Epidermal melanocyte (primary cell): ENCODE data around the gene NAA60.

ENCODE experiments used
- DNase-seq: peaks from one replicate; pipeline ENCODE4 v3.0.0; 2011; ENCODE audit warnings: low spot score; ENCODE audit not compliant: insufficient read length

Gene NAA60

GRCh38 chr16:3443108-3444031, at the start of gene NAA60, which contains the start of gene ZNF597:
Gene NAA60 (plus strand): TSS chr16:3443680. CDS start chr16:3476228, 32,548 bp downstream.
Gene ZNF597 (minus strand): TSS chr16:3443504. CDS start chr16:3443153, 351 bp downstream.
- peak; percentile 66 for DNase-seq

GRCh38 chr16:3400446-3400778, 43.1 kb upstream of the NAA60 start:
- DNase-seq, result no peak

DNA sequence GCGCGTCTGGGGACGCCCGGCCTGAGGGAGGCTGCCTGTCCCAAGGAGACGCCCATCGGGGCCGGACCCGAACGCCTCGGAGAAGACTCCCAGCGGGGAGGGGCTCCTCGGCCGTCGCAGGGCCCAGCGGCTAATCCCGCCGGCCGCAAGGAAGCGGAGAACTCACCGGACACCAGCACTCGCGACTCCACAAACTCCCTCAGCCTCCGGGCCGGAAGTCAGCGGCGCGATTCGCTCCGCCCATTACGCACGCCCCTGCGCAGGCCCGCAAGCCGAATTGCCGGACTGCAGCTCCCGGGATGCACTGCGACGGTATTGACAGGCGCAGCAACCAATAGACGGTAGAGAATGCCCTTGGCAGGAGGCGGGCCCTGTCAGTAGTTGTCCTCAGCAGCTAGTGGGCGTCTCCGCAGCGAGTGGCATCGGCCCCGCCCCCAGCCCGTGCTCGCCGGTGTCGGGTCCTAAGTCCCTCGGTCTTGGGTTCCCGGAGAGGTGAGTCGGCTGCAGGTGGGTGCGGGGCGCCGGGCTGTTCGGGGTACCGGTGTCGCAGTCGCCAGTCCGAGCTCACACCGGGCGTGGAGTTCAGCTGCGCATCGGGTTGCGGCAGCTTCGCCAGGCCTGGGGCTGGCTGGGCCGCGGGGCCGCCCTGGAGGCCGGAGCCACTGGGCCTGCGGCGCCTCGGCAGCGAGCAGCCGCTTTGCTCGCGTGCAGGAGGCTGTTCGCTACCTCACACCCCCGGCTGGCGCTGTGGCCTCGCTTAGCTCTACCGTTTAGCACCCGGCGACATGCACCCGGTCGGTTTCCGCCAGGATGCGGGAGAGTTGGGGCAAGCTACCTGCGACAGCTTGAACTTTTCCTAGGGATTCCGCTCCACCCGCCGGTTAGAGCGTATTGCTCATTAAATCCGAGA, 42.4 kb upstream of the NAA60 start, which contains the start of the genes ZNF174 and ZSCAN32:
TSS of gene ZNF174 (plus strand) at position 437 of the 910 bp plus-strand sequence. CDS start 790 bp downstream, outside the sequence.
TSS of gene ZSCAN32 (minus strand) at position 226 of the 910 bp plus-strand sequence. CDS start 3,447 bp downstream, outside the sequence.
- peak; percentile 99 for DNase-seq

- no peak for DNase-seq
These were observed 41.6 kb upstream of the NAA60 start for GRCh38 chr16:3401719-3402397.

- DNase-seq, result no peak
These were observed 34.8 kb upstream of the NAA60 start for GRCh38 chr16:3408561-3409197.

- DNase-seq, result no peak
These were observed 29.6 kb upstream of the NAA60 start for GRCh38 chr16:3413730-3414379.

- DNase-seq, result no peak
These were observed 11.7 kb upstream of the NAA60 start for GRCh38 chr16:3431779-3432219.

GRCh38 chr16:3434373-3434772, 9.1 kb upstream of the NAA60 start:
- DNase-seq, result no peak

GRCh38 chr16:3439637-3440036, 3.8 kb upstream of the NAA60 start:
- DNase-seq, result no peak

GRCh38 chr16:3444032-3444388, 530 bp downstream of the NAA60 start:
- no peak for DNase-seq

DNA sequence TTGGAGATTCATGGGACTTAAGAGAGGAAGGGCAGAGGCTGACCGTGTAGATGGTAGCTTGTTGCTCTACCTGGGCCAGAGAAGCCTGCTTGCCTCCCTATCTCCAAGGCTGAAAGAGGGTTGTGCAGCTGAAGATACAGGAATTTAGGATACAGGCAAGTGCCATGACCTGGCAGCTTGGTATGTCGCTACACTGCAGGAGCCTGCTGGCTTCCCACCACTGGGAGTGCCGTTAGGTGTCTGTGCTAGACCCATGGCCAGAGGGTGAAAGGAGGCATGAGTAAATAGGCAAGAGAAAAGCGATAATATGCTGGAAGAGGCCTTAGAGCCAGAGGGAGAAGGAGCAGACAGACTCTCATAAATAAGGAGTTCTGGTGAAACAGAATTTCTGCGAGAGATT, 10.6 kb downstream of the NAA60 start:
- DNase-seq, result no peak

GRCh38 chr16:3454631-3455147, 11.2 kb downstream of the NAA60 start:
- no peak for DNase-seq

DNA sequence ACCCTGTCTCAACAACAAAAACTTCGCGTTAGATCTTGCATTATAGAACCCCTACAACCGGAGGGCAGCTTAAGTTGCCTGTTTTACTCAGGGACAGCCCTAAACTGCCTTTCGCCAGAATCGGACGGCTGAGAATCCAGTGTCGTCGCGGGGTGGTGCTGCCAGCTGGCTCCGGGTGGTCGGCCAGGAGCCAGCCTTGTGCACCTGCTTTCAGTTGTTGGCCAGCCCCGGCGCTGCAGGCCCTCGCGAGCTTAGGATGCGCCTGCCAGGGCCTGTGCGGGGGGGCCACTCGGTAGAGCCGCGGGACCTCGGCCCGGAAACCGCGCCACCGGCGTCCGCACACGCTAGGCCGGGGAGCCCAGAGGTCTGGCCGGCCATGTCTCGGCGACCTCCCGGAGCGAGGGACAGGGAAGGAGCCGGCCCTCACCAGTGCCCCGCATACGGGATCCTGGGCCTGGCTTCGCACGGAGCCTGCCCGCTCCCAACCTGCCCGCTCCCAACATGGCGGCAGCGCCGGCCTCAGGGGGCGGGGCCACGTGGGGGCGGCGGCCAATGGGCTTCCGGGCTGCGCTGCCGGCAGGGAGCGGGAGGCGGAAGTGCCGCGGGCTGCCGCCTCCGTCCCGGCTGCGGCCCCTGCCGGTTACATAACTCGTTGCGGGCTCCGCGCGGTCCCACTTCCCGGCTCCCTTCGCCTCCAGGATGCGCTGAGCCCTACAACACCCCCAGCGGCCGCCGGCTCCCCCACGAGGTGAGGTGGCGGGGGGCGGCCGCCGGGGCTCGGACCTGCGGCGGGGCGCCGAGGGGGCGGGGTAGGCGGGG, 14.2 kb downstream of the NAA60 start:
- DNase-seq, result peak; percentile 97

GRCh38 chr16:3458278-3458851, 14.9 kb downstream of the NAA60 start:
- DNase-seq, result no peak

GRCh38 chr16:3458852-3459361, 15.4 kb downstream of the NAA60 start:
- no peak for DNase-seq

DNA sequence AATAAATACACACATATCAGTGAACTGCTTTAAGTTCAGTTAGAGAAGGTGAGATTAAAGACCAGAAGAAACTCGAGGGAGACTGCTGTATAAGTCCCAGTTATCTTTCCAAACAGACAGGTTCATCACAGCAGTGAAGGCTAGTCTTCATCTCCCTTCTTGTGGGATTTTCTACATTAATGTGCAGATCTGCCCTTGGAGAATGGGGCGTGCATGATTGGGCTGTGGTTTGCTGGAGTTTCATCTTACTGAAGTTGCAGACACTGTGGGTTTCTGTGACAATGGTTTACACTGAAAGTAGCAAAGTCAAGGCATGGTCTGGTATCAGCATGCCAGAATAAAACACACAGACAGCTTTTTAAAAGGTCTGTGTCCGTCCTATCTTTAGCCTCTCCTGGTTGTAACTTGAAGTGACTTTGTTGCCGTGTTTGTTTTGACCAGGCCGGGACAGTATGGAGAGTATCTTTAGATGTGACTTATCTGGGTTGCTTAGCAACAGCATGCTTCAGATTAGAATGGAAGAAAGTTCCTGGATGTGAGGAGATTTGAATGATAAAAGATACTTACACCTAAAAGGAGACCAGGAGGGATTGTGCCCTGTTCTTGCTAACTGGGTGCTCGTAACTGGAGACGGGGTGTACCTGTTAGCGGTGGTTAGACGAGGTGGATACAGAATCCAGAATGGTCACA, 16.1 kb downstream of the NAA60 start:
- no peak for DNase-seq

DNA sequence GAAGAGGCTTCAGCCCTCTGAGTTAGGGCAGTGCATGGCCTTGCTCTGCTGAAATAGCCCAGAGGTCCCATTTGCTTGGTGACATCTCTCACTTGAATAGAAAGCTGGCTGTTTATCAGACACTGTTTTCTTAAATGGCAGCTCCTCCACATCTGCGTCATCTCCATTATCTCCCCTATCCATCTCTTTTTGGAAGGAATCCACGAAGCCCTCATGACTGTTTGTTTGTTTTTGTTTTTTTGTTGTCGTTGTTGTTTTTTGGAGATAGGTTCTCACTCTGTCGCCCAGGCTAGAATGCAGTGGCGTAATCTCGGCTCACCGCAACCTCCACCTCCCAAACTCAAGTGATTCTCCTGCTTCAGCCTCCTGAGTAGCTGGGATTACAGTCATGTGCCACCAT, 16.6 kb downstream of the NAA60 start:
- DNase-seq, result no peak

- DNase-seq, result no peak
These were observed 17.1 kb downstream of the NAA60 start for GRCh38 chr16:3460585-3460984.
